Adipose tissue (tissue), 3 donors: ENCODE results near the gene RASL11A. TPM values are rescaled to one million over a fixed set of nuclear protein-coding genes. Genes with fewer than 3 reads are reported as not detected.
"Not testable (repeated sequence)": the region's sequence is repeated elsewhere in the genome, so short reads cannot be mapped to it uniquely, and the experiment has no call there.

ENCODE experiments used
- H3K27ac ChIP-seq: one replicate; pipeline ENCODE4 v1.5.1; 2013; ENCODE audit warnings: low read depth, low read length
- WGBS, 3 donors: extraction: QIAGEN DNeasy Blood & Tissue Kit; methylation state at CpG; one replicate each; pipeline ENCODE4 v1.1.7; 2013; 5-methylcytosine and 5-hydroxymethylcytosine counted together
- polyA plus RNA-seq, 3 donors: library from polyadenylated mRNA; stranded (reverse); fragments of 200-250 nt; gene quantifications; one replicate each; pipeline ENCODE4 v1.2.3, GENCODE V29; 2013
- donor health status: healthy with polysubstance abuse.
- donor health status: Bipolar disorder and iron deficiency.
- donor health status: healthy.

Gene RASL11A
- polyA plus RNA-seq, 3 donors, result 4.8 to 40.2 (median 24.8) TPM

- no peak overlapping the region for H3K27ac ChIP-seq
These were observed 22.6 kb downstream of the RASL11A start for GRCh38 chr13:27293076-27293691.

DNA sequence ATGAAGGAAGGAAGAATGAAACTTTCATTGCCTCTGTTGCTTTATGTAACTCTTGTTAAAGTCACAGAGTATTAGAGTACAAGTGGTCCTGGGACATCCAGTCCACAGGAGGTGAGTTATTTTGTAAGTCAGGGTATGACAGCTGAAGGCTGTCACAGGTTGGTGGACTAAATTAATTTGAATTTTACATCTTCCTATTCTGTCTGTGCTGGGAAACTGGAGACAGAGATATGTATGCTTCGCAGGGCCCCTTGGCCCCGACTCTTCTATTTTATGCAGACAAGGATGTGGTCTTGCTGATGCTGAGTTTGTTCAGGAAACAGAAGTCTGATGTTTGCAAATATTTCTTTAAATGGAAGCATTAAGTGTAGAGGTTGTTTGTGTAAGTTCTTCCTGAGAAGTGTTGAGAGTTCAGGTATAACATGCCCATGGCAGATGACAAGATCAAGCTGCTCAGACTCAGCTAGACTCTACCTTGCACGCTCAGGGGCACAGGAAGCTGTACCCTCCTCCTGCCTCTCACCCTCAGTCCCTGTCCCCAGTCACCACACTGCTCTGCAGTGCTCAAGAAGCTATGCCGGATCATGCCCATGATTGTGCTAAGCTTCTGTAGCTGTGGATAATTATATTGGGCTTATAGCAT, 23.4 kb downstream of the RASL11A start:
- 37 to 74% (median 44%) methylated on average over 4 of the region's 4 CpGs for WGBS, 3 donors

More at GRCh38 chr13:27293076-27293691, 22.6 kb downstream of the RASL11A start:
- 54 to 67% (median 64%) methylated on average over 8 of the region's 8 CpGs for WGBS, 3 donors

DNA sequence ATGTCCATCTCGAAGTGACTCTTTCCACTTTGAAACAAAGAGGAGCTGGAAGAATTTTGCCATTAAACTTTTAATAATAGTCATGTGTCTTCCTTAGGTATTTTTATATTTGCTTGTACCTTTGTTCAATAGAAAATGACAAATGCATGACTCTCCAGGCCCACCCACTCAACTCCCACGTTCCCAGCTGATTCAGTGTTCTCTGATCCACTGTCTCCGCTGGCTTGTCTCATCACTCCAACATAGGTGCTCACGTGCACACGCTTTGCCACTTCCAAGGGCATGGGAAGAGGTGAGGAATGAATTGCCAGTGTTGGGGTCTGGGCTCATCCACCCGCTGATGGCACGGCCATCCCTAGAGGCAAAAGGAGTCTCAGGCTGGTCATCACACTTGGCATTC, 24.5 kb downstream of the RASL11A start:
- H3K27ac ChIP-seq, result no peak overlapping the region
- 83 to 88% (median 87%) methylated on average over 7 of the region's 7 CpGs for WGBS, 3 donors

More for the DNA sequence above, 23.4 kb downstream of the RASL11A start:
- H3K27ac ChIP-seq, result no peak overlapping the region

GRCh38 chr13:27295660-27296059, 25.0 kb downstream of the RASL11A start:
- 63 to 92% (median 89%) methylated on average over 4 of the region's 4 CpGs for WGBS, 3 donors

DNA sequence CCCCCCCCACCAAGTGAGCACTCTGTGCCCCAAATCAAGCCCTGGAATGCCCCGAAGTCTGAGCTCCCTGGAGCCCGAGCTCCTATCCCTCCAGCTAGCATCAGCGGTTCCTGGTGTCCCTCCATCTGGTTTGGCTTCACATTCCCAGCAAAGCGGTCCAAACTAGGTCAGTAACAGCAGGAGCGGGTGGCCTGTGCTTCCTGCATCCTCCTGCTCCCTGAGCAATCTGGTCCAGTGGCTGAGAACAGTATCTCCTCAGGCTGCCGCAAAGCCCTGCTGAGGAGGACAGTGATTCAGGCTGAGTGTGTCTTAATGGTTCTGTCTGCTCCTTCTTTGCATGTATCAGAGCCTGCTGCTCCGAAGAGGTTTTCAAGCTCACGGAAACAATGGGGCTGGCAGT, 25.9 kb downstream of the RASL11A start:
- WGBS, 3 donors, result 79 to 89% (median 86%) methylated on average over 8 of the region's 8 CpGs
- H3K27ac ChIP-seq, result no peak overlapping the region

More at GRCh38 chr13:27295660-27296059, 25.0 kb downstream of the RASL11A start:
- no peak overlapping the region for H3K27ac ChIP-seq

DNA sequence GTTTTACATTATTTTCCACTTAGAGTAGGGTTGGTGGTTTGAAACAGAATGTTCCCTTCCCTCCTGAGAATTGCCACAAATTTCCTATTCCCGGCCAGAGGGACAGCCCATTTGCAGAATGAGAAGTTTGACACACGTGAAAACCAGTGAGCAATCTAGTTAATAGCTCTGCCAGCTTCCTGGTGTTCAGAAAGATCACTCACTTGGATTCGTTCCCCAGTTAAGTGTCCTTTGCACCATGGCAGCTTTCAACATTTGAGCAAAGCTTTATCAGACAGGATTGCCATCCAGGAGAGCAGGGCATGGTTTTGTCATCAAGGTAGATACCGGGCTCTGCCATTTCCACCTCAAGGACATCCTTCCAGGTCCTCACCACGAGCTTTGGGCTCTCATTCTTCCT, 28.2 kb downstream of the RASL11A start:
- H3K27ac ChIP-seq, result no peak overlapping the region
- 52 to 64% (median 56%) methylated on average over 5 of the region's 5 CpGs for WGBS, 3 donors

GRCh38 chr13:27300406-27300805, 29.8 kb downstream of the RASL11A start:
- not testable (repeated sequence) for H3K27ac ChIP-seq
- 84 to 91% (median 86%) methylated on average over 7 of the region's 7 CpGs for WGBS, 3 donors

GRCh38 chr13:27300941-27301586, 30.4 kb downstream of the RASL11A start:
- 80 to 88% (median 87%) methylated on average over 6 of the region's 6 CpGs for WGBS, 3 donors
- H3K27ac ChIP-seq, result no peak overlapping the region

DNA sequence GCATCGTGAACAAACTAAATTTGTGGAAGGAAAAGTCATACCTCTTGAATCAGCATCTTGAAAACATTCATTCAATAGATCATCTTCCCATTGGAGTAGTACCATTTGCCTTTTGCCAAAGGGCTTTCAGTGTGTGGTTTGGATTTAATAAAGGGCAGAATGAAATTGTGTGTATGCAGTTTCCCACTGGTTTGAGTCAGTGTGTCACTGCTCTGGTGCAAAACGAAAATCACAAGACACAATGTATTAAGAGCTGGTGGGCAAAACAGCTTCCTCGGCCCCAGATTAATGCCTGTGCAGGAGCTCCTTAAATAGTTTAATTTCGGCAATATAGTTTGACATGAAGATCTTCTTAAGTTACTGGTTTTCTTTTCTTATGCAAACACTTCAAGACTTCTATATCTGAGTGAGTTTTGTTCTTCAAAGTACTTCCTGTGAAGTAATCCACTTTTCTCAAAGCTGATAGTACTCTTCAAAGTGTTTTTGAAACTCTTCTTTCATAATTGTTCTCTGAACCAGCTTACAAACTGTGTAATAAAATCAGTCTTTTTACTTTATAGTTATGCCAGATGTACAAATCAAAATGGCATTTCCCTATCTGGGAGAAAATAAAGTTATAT, 32.1 kb downstream of the RASL11A start:
- 50 to 62% (median 60%) methylated on average over 4 of the region's 4 CpGs for WGBS, 3 donors

GRCh38 chr13:27304099-27304498, 33.5 kb downstream of the RASL11A start:
- no peak overlapping the region for H3K27ac ChIP-seq
- WGBS, 3 donors, result 96 to 97% (median 96%) methylated on average over 4 of the region's 4 CpGs

More for the DNA sequence above, 32.1 kb downstream of the RASL11A start:
- H3K27ac ChIP-seq, result no peak overlapping the region

DNA sequence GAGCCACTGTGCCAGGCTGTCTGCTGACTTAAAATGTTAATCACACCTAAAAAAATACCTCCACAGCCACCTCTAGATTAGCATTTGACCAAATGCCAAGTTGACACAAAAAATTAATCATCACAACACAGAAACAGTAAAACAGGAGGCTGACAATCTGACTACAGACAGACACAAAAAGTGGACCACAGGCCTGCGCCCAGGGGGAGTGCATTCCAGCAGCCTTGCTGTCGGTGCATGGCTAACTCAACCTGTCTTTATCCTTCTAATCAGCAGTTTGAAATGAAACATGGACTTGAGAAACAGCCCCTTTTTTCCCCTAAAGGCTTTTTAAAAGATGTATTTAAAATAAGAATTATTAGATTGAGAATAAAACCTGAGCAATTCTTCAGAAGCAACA, 34.0 kb downstream of the RASL11A start:
- no peak overlapping the region for H3K27ac ChIP-seq
- WGBS, 3 donors, result 71 to 80% (median 74%) methylated on average over 2 of the region's 2 CpGs

GRCh38 chr13:27306364-27306763, 35.7 kb downstream of the RASL11A start:
- no peak overlapping the region for H3K27ac ChIP-seq
- 57 to 95% (median 89%) methylated on average over 5 of the region's 5 CpGs for WGBS, 3 donors

DNA sequence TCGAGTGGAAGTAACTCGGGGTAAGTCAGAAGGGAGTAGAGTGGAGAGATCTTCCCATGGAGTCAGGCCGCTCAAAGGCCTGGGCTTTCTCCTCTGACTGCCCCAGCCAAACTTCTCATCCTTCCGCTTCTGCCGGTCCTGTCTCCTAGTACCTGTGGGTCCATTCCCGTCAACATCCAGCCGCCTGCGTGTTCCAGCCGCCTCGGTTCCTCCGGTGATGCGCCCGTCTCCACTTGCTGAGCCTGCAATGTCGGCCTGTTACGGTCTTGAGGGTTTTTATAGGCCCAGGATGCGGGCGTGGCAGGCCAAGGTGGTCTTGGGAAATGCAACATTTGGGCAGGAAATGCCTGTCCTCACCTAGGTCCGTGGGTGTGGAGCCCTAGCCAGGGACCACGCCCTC, 38.3 kb downstream of the RASL11A start:
- WGBS, 3 donors, result 81 to 88% (median 88%) methylated on average over 19 of the region's 19 CpGs
- no peak overlapping the region for H3K27ac ChIP-seq

GRCh38 chr13:27309401-27309958, 38.9 kb downstream of the RASL11A start:
- H3K27ac ChIP-seq, result no peak overlapping the region
- WGBS, 3 donors, result 64 to 74% (median 69%) methylated on average over 7 of the region's 7 CpGs

DNA sequence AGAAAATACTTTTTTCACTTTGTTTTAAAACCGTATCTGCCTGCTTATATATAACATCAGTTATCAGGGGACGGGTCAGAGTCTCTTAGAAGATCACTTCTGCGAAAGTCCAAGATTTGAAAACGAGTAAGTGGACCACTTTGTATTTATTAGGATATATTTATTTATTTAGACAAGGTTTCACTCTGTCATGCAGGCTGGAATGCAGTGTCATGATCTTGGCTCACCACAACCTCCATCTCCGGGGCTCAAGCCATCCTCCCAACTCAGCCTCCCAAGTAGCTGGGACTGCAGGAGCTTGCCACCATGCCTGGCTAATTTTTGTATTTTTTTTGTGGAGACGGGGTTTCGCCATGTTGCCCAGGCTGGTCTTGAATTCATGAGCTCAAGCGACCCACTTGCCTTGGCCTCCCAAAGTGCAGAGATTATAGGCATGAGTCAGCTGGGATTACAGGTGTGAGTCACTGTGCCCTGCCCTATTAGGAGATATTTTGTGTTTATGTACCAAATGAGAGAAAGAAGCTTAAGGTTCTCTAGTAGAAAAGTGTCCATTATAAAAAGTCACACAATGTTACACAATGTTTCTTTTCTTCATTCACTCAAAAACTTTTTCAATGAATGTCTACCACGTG, 39.5 kb downstream of the RASL11A start:
- 80 to 89% (median 83%) methylated on average over 9 of the region's 9 CpGs for WGBS, 3 donors
- no peak overlapping the region for H3K27ac ChIP-seq

DNA sequence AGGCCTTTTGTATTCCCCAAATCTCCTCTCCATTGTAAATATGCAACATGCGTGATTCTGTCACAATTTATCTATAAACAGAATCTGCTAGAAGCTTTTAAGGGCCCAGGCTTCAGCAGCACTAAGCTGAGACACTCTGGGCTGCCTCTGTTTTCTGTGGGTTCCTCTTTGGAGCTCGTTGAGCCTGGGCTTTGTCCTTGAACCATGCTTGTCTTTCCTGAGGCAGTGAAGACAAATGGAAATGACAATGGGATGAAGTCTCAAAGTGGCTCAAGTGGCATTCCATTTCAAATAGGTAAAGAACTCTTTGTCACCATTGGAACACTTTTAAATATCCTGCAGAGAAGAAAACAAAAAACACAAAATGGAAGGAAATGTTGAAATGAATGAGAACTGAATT, 40.3 kb downstream of the RASL11A start:
- 39 to 50% (median 48%) methylated on average over 2 of the region's 2 CpGs for WGBS, 3 donors
- no peak overlapping the region for H3K27ac ChIP-seq

GRCh38 chr13:27311518-27312210, 41.0 kb downstream of the RASL11A start:
- H3K27ac ChIP-seq, result no peak overlapping the region
- WGBS, 3 donors, result 67 to 83% (median 68%) methylated on average over 6 of the region's 6 CpGs

DNA sequence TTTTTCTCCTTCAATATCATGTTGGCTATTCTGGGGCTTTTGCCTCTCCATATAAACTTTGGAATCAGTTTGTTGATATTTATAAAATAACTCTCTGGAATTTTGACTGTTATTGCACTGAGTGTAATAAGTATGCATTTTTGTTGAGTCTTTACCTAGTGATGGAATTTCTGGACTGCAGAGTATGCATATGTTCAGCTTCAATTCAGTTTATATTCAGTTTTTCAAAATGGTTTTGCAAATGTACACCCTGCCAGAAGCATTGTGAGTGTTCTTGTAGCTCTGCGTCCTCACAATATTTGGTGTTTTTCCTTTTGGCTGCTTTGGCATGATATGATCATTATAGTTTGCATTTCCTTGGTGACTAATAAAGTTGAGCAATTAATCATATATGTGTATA, 43.1 kb downstream of the RASL11A start:
- WGBS, 3 donors, result 88 to 89% (median 89%) methylated on average over 1 of the region's 1 CpG
- no peak overlapping the region for H3K27ac ChIP-seq
